SK-N-SH treated with all-trans-retinoic acid at 6 μM for 48 hours (cell line): ENCODE results near the gene CTIF.

Source experiments
- ATAC-seq: fragments of 200-7000 bp; cut with Tn5 transposase; 3 replicates; pipeline ENCODE4 v1.9.1; 2020; ENCODE audit warnings: mild to moderate bottlenecking, moderate library complexity
- ARNTL ChIP-seq: fragments of 450-650 bp; formaldehyde crosslinking; IDR thresholded peaks from 2 replicates; pipeline ENCODE4 v1.5.0; 2020; ENCODE audit warnings: low read depth, mild to moderate bottlenecking, moderate library complexity, borderline replicate concordance
- BACH2 ChIP-seq: fragments of 250-450 bp; sonication (Bioruptor Pico); IDR thresholded peaks from 2 replicates; pipeline ENCODE4 v1.9.0; 2021; ENCODE audit warnings: mild to moderate bottlenecking, borderline replicate concordance
- CREB5 ChIP-seq: fragments of 250-450 bp; sonication (Bioruptor Pico); IDR thresholded peaks from 2 replicates; pipeline ENCODE4 v1.5.1; 2020; ENCODE audit warnings: low read depth, mild to moderate bottlenecking, moderate library complexity
- CSRNP3 ChIP-seq: fragments of 250-450 bp; sonication (Bioruptor Pico); IDR thresholded peaks from 2 replicates; pipeline ENCODE4 v1.5.1; 2021; ENCODE audit warnings: mild to moderate bottlenecking, moderate library complexity
- ESRRG ChIP-seq: fragments of 250-450 bp; sonication (Bioruptor Pico); IDR thresholded peaks from 2 replicates; pipeline ENCODE4 v1.6.1; 2021; ENCODE audit warnings: mild to moderate bottlenecking
- ISL1 ChIP-seq: fragments of 250-450 bp; sonication (Bioruptor Pico); IDR thresholded peaks from 2 replicates; pipeline ENCODE4 v2.1.2; 2022; ENCODE audit warnings: mild to moderate bottlenecking, moderate library complexity
- OSR1 ChIP-seq: fragments of 250-450 bp; sonication (Bioruptor Pico); IDR thresholded peaks from 2 replicates; pipeline ENCODE4 v1.8.0; 2022; ENCODE audit warnings: moderate library complexity, mild to moderate bottlenecking, inconsistent platforms
- PATZ1 ChIP-seq: fragments of 250-450 bp; sonication (Bioruptor Pico); IDR thresholded peaks from 2 replicates; pipeline ENCODE4 v1.8.0; 2020; ENCODE audit warnings: mild to moderate bottlenecking, moderate library complexity, borderline replicate concordance
- RARB ChIP-seq: fragments of 250-450 bp; sonication (Bioruptor Pico); IDR thresholded peaks from 2 replicates; pipeline ENCODE4 v1.8.0; 2021; ENCODE audit warnings: mild to moderate bottlenecking, moderate library complexity
- TCF4 ChIP-seq: fragments of 250-450 bp; sonication (Bioruptor Pico); IDR thresholded peaks from 2 replicates; pipeline ENCODE4 v1.8.0; 2021; ENCODE audit warnings: mild to moderate bottlenecking, moderate library complexity, borderline replicate concordance
- TOX ChIP-seq: fragments of 250-450 bp; sonication (Bioruptor Pico); IDR thresholded peaks from 2 replicates; pipeline ENCODE4 v1.8.0; 2021; ENCODE audit warnings: mild to moderate bottlenecking, moderate library complexity, borderline replicate concordance
- ZFP3 ChIP-seq: fragments of 250-450 bp; sonication (Bioruptor Pico); IDR thresholded peaks from 2 replicates; pipeline ENCODE4 v1.5.0; 2020; ENCODE audit warnings: mild to moderate bottlenecking, moderate library complexity
- ZNF70 ChIP-seq: fragments of 450-650 bp; formaldehyde crosslinking; IDR thresholded peaks from 2 replicates; pipeline ENCODE4 v1.5.0; 2020; ENCODE audit warnings: mild to moderate bottlenecking, moderate library complexity
- ZNF8 ChIP-seq: fragments of 450-650 bp; formaldehyde crosslinking; IDR thresholded peaks from 2 replicates; pipeline ENCODE4 v1.5.0; 2020; ENCODE audit warnings: mild to moderate bottlenecking, moderate library complexity

Gene CTIF

GRCh38 chr18:48672671-48673340 is 134.0 kb downstream of the CTIF start:
- TF ChIP-seq ZNF70 (CRISPR knock-in tag) (no peak), ESRRG (no peak), TOX (CRISPR knock-in tag) (no peak), ARNTL (no peak), CREB5 (CRISPR knock-in tag) (no peak), OSR1 (CRISPR knock-in tag) (no peak)
- ATAC-seq: no peak

- no peak for ATAC-seq
- TF ChIP-seq TCF4 (CRISPR knock-in tag): no peak
- TF ChIP-seq ZFP3: no peak
- no peak for TF ChIP-seq CREB5 (CRISPR knock-in tag)
- no peak for TF ChIP-seq ZNF8 (CRISPR knock-in tag)
- TF ChIP-seq ESRRG: no peak
Observed at GRCh38 chr18:48673456-48673852, 134.6 kb downstream of the CTIF start.

GRCh38 chr18:48673853-48674721 is 135.3 kb downstream of the CTIF start:
- TF ChIP-seq RARB (CRISPR knock-in tag) (no peak), ISL1 (CRISPR knock-in tag) (no peak), BACH2 (CRISPR knock-in tag) (no peak), ZNF70 (CRISPR knock-in tag) (no peak)
- no peak; the same call in 2 of the 3 replicates for ATAC-seq

- ATAC-seq: peak; percentile 47
Observed at GRCh38 chr18:48674758-48675351, 136.0 kb downstream of the CTIF start.

More at GRCh38 chr18:48674758-48675351, 136.0 kb downstream of the CTIF start:
- TF ChIP-seq RARB (CRISPR knock-in tag): no peak
- TF ChIP-seq CSRNP3: no peak
- no peak for TF ChIP-seq ARNTL
- no peak for TF ChIP-seq ISL1 (CRISPR knock-in tag)
- no peak for TF ChIP-seq PATZ1
